Naive thymus-derived CD8-positive, alpha-beta T cell (primary cell): Measurements from ENCODE around the gene SLC24A1. TPM values are rescaled to one million over a fixed set of nuclear protein-coding genes. Genes with fewer than 3 reads are reported as not detected.
"Not testable (repeated sequence)": the region's sequence is repeated elsewhere in the genome, so short reads cannot be mapped to it uniquely, and the experiment has no call there.

Experiments
- ATAC-seq, 2 donors: fragments of 150-1000 bp; cut with Tn5 transposase in 1 of 2; sonication (Bioruptor Pico), chemical (Tn5 transposase) in 1 of 2; 1 replicate in 1 of 2; 2 replicates in 1 of 2; pipeline ENCODE4 v1.10.0; 2021; ENCODE audit warnings: mild to moderate bottlenecking in 2 of 2, moderate library complexity in 2 of 2
- POLR2A ChIA-PET: fragments of 350-600 bp; sonication (Branson Sonifier 250); formaldehyde crosslinking; loops from one replicate; lab custom pipeline; 2021; ENCODE audit warnings: antibody characterized with exemption; lab: Charles Lee
- DNase-seq, 10 donors: peaks; one replicate each; pipeline versions ENCODE4 v3.0.0 to v3.0.0-alpha.2; 2020 to 2022
- H3K27ac Mint-ChIP-seq, 10 donors: one replicate each; pipeline ENCODE4 v1.8.0; 2020 to 2022; ENCODE audit warnings: mild to moderate bottlenecking in 10 of 10, mixed read lengths in 10 of 10, moderate library complexity in 4 of 10, inconsistent platforms in 1 of 10
- H3K27me3 Mint-ChIP-seq, 5 donors: one replicate each; pipeline ENCODE4 v1.8.0; 2021 to 2022; ENCODE audit warnings: mixed read lengths in 5 of 5
- H3K36me3 Mint-ChIP-seq, 3 donors: one replicate each; pipeline ENCODE4 v1.8.0; 2020 to 2022; ENCODE audit warnings: mixed read lengths in 3 of 3, mild to moderate bottlenecking in 2 of 3, inconsistent platforms in 1 of 3
- H3K4me1 Mint-ChIP-seq, 4 donors: one replicate each; pipeline ENCODE4 v1.8.0; 2021 to 2022; ENCODE audit warnings: mixed read lengths in 4 of 4
- H3K4me3 Mint-ChIP-seq, 10 donors: one replicate each; pipeline ENCODE4 v1.8.0; 2020 to 2022; ENCODE audit warnings: mild to moderate bottlenecking in 10 of 10, mixed read lengths in 10 of 10, moderate library complexity in 6 of 10, inconsistent platforms in 1 of 10
- H3K9me3 Mint-ChIP-seq, 9 donors: one replicate each; pipeline ENCODE4 v1.8.0; 2020 to 2022; ENCODE audit warnings: mixed read lengths in 9 of 9, mild to moderate bottlenecking in 3 of 9, inconsistent platforms in 1 of 9, moderate library complexity in 1 of 9
- polyA plus RNA-seq, 3 donors: library from polyadenylated mRNA; unstranded; fragments of 300-500 nt; fragmentation: Illumina TruSeq; gene quantifications; one replicate each; pipeline ENCODE4 v1.2.3, GENCODE V29; 2021
- total RNA-seq, 8 experiments: library from RNA in 2 of 8; stranded (reverse) in 2 of 8; gene quantifications; one replicate each; pipeline ENCODE4 v1.2.3 and lab custom pipeline; 2021 to 2026

The SLC24A1 gene
- total and polyA plus RNA-seq, 5 experiments from 2014 or later: 0.93 to 6.6 (median 2.4) TPM

DNA sequence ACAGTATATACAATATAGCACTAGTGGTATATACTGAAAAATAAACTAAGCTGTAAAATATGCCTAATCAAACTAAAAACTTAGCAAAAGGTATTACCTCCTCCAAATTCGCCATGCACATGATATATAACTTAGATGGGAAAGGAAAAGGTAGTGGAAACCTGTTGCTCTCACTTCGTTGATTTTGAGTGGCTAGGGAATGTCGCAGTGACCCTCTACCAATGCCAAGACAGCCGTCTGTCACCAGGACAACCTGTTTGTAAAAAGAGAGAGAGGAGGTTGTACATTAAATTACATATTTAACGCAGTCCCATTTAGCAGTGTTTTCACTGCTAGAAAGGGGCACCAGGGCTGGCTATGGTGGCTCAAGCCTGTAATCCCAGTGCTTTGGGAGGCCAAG is 22.1 kb upstream of the SLC24A1 start:
- DNase-seq: no peak
- ATAC-seq: no peak
- Mint-ChIP-seq H3K4me3 (no peak overlapping the region), H3K27ac (no peak overlapping the region), H3K4me1 (no peaks in the 10 kb centered on the region), H3K27me3 (no peaks in the 10 kb centered on the region), H3K9me3 (no peaks in the 10 kb centered on the region), H3K36me3 (peaks cover 0 to 77% (median 22%) of the 10 kb centered on the region in 3 donors)
- POLR2A ChIA-PET: no interaction called here

DNA sequence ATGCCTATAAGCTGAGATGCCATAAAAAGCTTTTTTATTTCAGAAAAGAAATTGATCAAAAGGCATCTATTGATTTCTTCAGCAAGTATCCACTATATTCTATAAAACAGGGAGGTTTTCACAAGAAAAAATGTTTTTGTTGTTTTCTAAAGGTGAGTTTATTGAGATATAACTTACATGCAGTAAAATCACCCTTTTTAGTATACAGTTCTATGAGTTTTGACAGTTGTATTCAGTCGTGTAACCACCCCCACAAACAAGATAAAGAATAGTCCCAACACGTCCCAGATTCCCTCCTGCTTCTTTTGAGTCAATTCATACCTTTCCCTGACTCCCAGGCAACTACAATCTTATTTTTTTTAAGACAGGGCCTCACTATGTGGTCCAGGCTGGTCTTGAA is 18.6 kb upstream of the SLC24A1 start:
- no peaks in the 10 kb centered on the region for H3K9me3 Mint-ChIP-seq
- H3K4me1 Mint-ChIP-seq: peaks cover 0 to 12% (median 7%) of the 10 kb centered on the region in 4 donors
- H3K36me3 Mint-ChIP-seq: peaks cover 0 to 64% (median 17%) of the 10 kb centered on the region in 3 donors
- H3K27ac Mint-ChIP-seq: no peak overlapping the region
- no peak for DNase-seq
- H3K4me3 Mint-ChIP-seq: no peak overlapping the region
- POLR2A ChIA-PET: no interaction called here
- ATAC-seq: no peak
- no peaks in the 10 kb centered on the region for H3K27me3 Mint-ChIP-seq

- H3K4me1 Mint-ChIP-seq: peaks cover 0 to 12% (median 7%) of the 10 kb centered on the region in 4 donors
- no peak for DNase-seq
- no peaks in the 10 kb centered on the region for H3K9me3 Mint-ChIP-seq
- ATAC-seq: no peak
- H3K4me3 Mint-ChIP-seq: no peak overlapping the region
- POLR2A ChIA-PET: no interaction called here
- H3K27ac Mint-ChIP-seq: no peak overlapping the region
- H3K36me3 Mint-ChIP-seq: peaks cover 0 to 60% (median 13%) of the 10 kb centered on the region in 3 donors
- no peaks in the 10 kb centered on the region for H3K27me3 Mint-ChIP-seq
Observed at GRCh38 chr15:65603559-65603958, 18.2 kb upstream of the SLC24A1 start.

GRCh38 chr15:65610871-65611718 is 10.6 kb upstream of the SLC24A1 start, which contains the start of gene INTS14:
TSS of gene INTS14 (minus strand) at chr15:65611131. CDS start at chr15:65607380, 3,751 bp downstream.
- Mint-ChIP-seq H3K4me1 (peaks cover 15 to 49% (median 42%) of the 10 kb centered on the region in 4 donors), H3K27me3 (no peaks in the 10 kb centered on the region), H3K9me3 (no peaks in the 10 kb centered on the region), H3K36me3 (peaks cover 0 to 10% (median 2%) of the 10 kb centered on the region in 3 donors), H3K27ac (peak within 1 kb of the TSS; percentile 94 to 100 (median 98)), H3K4me3 (peak within 1 kb of the TSS; percentile 92 to 99 (median 97))
- peak; percentile 95 for ATAC-seq
- DNase-seq: peak; percentile 83 to 91 (median 86)
- POLR2A ChIA-PET: interaction anchor here (0.6 to 2.7 kb wide), 18 partner anchors 11 to 894 kb away, joined by 3 to 21 read pairs (median 3); partner anchors contain the start of genes DPP8, HACD3, RAB11A and RNU5B-1

DNA sequence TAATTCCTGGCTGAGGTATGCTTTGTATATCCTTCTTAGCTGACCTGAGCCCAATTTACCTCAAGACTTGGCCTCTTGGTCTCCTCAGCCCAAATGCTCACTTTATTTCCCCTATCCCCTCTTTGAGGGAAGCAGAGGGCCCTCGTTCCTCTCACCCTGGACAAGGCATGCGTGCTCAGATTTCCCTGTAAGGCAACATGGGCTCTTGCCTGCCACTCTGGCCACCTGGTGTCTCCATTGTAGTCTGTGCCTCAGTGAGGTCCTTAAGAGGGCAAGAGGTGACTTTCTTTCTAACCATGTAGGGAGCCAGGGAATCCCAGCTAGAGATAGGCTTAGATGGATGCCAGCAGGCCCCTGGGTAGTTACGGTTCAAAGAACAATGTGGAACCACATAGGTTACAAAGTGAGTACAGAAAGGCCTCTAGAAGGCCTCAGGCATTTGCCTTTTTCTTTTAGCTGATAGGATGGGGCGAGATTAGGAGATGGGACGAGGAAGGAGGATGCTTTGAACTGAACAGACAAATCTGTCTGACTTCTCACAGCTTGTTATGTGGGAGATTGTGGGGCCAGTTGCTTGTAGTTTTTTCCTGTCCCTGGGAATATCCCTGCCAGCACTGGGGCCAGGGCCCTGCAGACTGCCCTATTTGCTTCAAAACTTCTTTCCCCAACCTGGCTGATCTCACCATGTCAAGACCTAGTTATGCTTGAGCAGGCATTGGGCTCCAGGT is 9.7 kb upstream of the SLC24A1 start:
- H3K36me3 Mint-ChIP-seq: peaks cover 0 to 4% (median 1%) of the 10 kb centered on the region in 3 donors

GRCh38 chr15:65612616-65612946 is 9.2 kb upstream of the SLC24A1 start:
- no peaks in the 10 kb centered on the region for H3K27me3 Mint-ChIP-seq
- no peak for DNase-seq
- peak overlapping the region in 9 of 10 donors; percentile 28 to 99 (median 96) for H3K4me3 Mint-ChIP-seq
- H3K9me3 Mint-ChIP-seq: no peaks in the 10 kb centered on the region
- H3K27ac Mint-ChIP-seq: peak overlapping the region in 9 of 10 donors; percentile 67 to 99 (median 98)
- POLR2A ChIA-PET: interaction anchor here (0.8 to 2.7 kb wide), 3 partner anchors 18 to 257 kb away, joined by 3 to 21 read pairs (median 11); partner anchors contain the start of gene RAB11A
- peaks cover 15 to 47% (median 39%) of the 10 kb centered on the region in 4 donors for H3K4me1 Mint-ChIP-seq
- no peak for ATAC-seq
- peaks cover 0 to 4% (median 0%) of the 10 kb centered on the region in 3 donors for H3K36me3 Mint-ChIP-seq

More for the DNA sequence above, 9.7 kb upstream of the SLC24A1 start:
- ATAC-seq: no peak
- H3K9me3 Mint-ChIP-seq: no peaks in the 10 kb centered on the region
- peak overlapping the region; percentile 92 to 99 (median 97) for H3K4me3 Mint-ChIP-seq
- H3K27ac Mint-ChIP-seq: peak overlapping the region; percentile 94 to 100 (median 98)
- POLR2A ChIA-PET: interaction anchor here (0.8 to 2.7 kb wide), 5 partner anchors 17 to 257 kb away, joined by 3 to 21 read pairs (median 3); partner anchors contain the start of gene RAB11A
- no peak for DNase-seq
- peaks cover 15 to 48% (median 42%) of the 10 kb centered on the region in 4 donors for H3K4me1 Mint-ChIP-seq
- H3K27me3 Mint-ChIP-seq: no peaks in the 10 kb centered on the region

- Mint-ChIP-seq H3K4me3 (peak overlapping the region in 1 of 10 donors; percentile 96), H3K27ac (peak overlapping the region in 7 of 10 donors; percentile 12 to 99 (median 94)), H3K4me1 (peaks cover 15 to 41% (median 35%) of the 10 kb centered on the region in 4 donors), H3K27me3 (no peaks in the 10 kb centered on the region), H3K9me3 (no peaks in the 10 kb centered on the region), H3K36me3 (no peaks in the 10 kb centered on the region)
- no peak for ATAC-seq
- POLR2A ChIA-PET: interaction anchor here (0.7 to 2.5 kb wide), 2 partner anchors 18 to 46 kb away, joined by 3 to 11 read pairs; no protein-coding TSS in a partner anchor
- no peak for DNase-seq
Observed at GRCh38 chr15:65612949-65613744, 8.6 kb upstream of the SLC24A1 start.

- ATAC-seq, H3K9me3 Mint-ChIP-seq, POLR2A ChIA-PET, H3K27ac Mint-ChIP-seq, H3K36me3 Mint-ChIP-seq, H3K4me3 Mint-ChIP-seq, H3K27me3 Mint-ChIP-seq, DNase-seq: not testable (repeated sequence)
- peaks cover 12 to 23% (median 18%) of the 10 kb centered on the region in 4 donors for H3K4me1 Mint-ChIP-seq
Observed at GRCh38 chr15:65615887-65616286, 5.9 kb upstream of the SLC24A1 start.

DNA sequence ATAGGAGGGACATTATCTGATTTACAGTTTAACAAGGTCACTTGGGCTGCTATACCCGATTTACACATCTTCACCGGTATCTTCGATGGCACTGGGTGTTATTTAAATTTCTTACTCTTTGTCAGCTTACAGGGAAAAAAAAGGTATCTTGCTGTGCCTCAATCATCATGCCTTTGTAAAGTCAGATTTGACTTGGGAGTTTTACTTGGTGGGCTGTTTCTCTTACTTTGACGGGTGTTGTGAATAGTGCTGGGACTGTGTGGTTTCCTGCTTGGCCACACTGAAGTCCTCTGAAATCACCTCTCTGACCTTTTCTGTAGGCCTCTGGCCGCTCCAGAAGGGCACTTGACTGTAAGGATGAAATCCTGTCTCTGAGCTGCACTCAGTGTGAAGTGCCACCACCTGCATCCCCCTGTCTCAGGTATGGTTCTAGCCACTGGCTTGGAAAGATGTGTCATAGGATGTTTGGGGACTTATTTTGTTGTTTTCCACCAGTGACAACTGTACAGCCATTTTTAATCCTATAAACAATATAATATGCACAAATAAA is 3.1 kb upstream of the SLC24A1 start:
- DNase-seq: no peak
- no peaks in the 10 kb centered on the region for H3K9me3 Mint-ChIP-seq
- H3K27me3 Mint-ChIP-seq: no peaks in the 10 kb centered on the region
- H3K4me1 Mint-ChIP-seq: peaks cover 0 to 4% (median under 1%) of the 10 kb centered on the region in 4 donors
- peaks cover 0 to 8% (median 0%) of the 10 kb centered on the region in 3 donors for H3K36me3 Mint-ChIP-seq
- no peak for ATAC-seq
- H3K4me3 Mint-ChIP-seq: no peak overlapping the region
- POLR2A ChIA-PET: no interaction called here
- H3K27ac Mint-ChIP-seq: no peak overlapping the region

GRCh38 chr15:65619626-65620290 is 2.0 kb upstream of the SLC24A1 start:
- POLR2A ChIA-PET: no interaction called here
- DNase-seq: no peak
- no peaks in the 10 kb centered on the region for H3K9me3 Mint-ChIP-seq
- no peak for ATAC-seq
- H3K4me1 Mint-ChIP-seq: peaks cover 0 to 2% (median 0%) of the 10 kb centered on the region in 4 donors
- no peak overlapping the region for H3K4me3 Mint-ChIP-seq
- peaks cover 0 to 11% (median 6%) of the 10 kb centered on the region in 3 donors for H3K36me3 Mint-ChIP-seq
- no peak overlapping the region for H3K27ac Mint-ChIP-seq
- H3K27me3 Mint-ChIP-seq: no peaks in the 10 kb centered on the region

GRCh38 chr15:65620833-65621232 is 905 bp upstream of the SLC24A1 start:
- DNase-seq: no peak
- Mint-ChIP-seq H3K4me3 (no peak overlapping the region), H3K9me3 (no peaks in the 10 kb centered on the region), H3K27me3 (no peaks in the 10 kb centered on the region), H3K4me1 (peaks cover 0 to 2% (median 0%) of the 10 kb centered on the region in 4 donors), H3K36me3 (peaks cover 0 to 18% (median 10%) of the 10 kb centered on the region in 3 donors), H3K27ac (no peak overlapping the region)
- ATAC-seq: no peak
- POLR2A ChIA-PET: interaction anchor here (1.3 kb wide), 1 partner anchor 10 kb away, joined by 6 read pairs; the partner anchor contains the start of gene INTS14
